CD4-positive, alpha-beta T cell treated with Interleukin-15 for 1 hour (primary cell): ENCODE results near the gene FSTL4.
A peak's percentile ranks its signal among the peaks of the same experiment; 100 is the strongest.
"Not testable (repeated sequence)": the region's sequence is repeated elsewhere in the genome, so short reads cannot be mapped to it uniquely, and the experiment has no call there.

Source experiments
- DNase-seq: peaks from one replicate; pipeline ENCODE4 v3.0.0-alpha.2; 2020

FSTL4 gene

GRCh38 chr5:133233616-133234015 lies 378.7 kb downstream of the FSTL4 start:
- DNase-seq = no peak

- no peak for DNase-seq
Observed at GRCh38 chr5:133232911-133233310, 379.4 kb downstream of the FSTL4 start.

- DNase-seq = no peak
Observed at GRCh38 chr5:133232435-133232834, 379.9 kb downstream of the FSTL4 start.

- DNase-seq = peak; percentile 49
Observed at GRCh38 chr5:133232011-133232410, 380.3 kb downstream of the FSTL4 start.

GRCh38 chr5:133230823-133231578 lies 381.3 kb downstream of the FSTL4 start:
- no peak for DNase-seq

- no peak for DNase-seq
Observed at GRCh38 chr5:133229931-133230664, 382.2 kb downstream of the FSTL4 start.

GRCh38 chr5:133228316-133228715 lies 384.0 kb downstream of the FSTL4 start:
- DNase-seq = no peak

- no peak for DNase-seq
Observed at GRCh38 chr5:133227897-133228296, 384.4 kb downstream of the FSTL4 start.

- DNase-seq = no peak
Observed at GRCh38 chr5:133227082-133227481, 385.3 kb downstream of the FSTL4 start.

GRCh38 chr5:133226186-133226585 lies 386.2 kb downstream of the FSTL4 start:
- DNase-seq = no peak

- no peak for DNase-seq
Observed at GRCh38 chr5:133225671-133226152, 386.6 kb downstream of the FSTL4 start.

GRCh38 chr5:133222979-133223378 lies 389.4 kb downstream of the FSTL4 start:
- no peak for DNase-seq

- DNase-seq = no peak
Observed at GRCh38 chr5:133222521-133222920, 389.8 kb downstream of the FSTL4 start.

- DNase-seq = no peak
Observed at GRCh38 chr5:133222040-133222439, 390.3 kb downstream of the FSTL4 start.

GRCh38 chr5:133220851-133221674 lies 391.3 kb downstream of the FSTL4 start:
- no peak for DNase-seq

GRCh38 chr5:133219296-133219695 lies 393.0 kb downstream of the FSTL4 start:
- no peak for DNase-seq

- not testable (repeated sequence) for DNase-seq
Observed at GRCh38 chr5:133216138-133216537, 396.2 kb downstream of the FSTL4 start.

- DNase-seq = no peak
Observed at GRCh38 chr5:133214153-133214820, 398.1 kb downstream of the FSTL4 start.

- DNase-seq = no peak
Observed at GRCh38 chr5:133205649-133206048, 406.7 kb downstream of the FSTL4 start.

GRCh38 chr5:133205204-133205603 lies 407.1 kb downstream of the FSTL4 start:
- no peak for DNase-seq

- DNase-seq = no peak
Observed at GRCh38 chr5:133203317-133204305, 408.7 kb downstream of the FSTL4 start.
